ENCODE measurements around the gene MKNK2.

DNA sequence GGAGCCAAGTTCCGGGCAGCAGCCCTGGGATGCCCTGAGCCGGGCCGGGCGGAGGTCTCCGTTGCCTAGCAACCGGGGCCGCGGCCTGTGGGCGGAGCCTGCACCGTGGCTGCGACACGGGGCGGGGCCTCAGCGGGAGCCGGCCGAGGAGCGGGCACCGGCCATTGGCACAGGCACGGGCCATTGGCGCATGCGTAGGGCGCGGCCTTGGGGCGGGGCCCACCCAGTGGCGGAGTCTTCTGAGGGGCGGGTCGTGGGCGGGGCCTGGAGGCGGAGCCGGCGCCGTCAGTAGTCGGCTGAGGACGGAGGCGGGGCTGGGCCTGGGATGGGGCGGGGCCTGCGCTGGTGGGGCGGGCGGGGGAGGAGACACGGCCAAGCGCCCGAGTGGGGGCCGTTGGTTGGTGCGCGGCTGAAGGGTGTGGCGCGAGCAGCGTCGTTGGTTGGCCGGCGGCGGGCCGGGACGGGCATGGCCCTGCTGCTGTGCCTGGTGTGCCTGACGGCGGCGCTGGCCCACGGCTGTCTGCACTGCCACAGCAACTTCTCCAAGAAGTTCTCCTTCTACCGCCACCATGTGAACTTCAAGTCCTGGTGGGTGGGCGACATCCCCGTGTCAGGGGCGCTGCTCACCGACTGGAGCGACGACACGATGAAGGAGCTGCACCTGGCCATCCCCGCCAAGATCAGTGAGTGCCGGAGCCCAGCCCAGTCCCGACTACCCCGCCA, 45.6 kb upstream of the MKNK2 start, which contains the start of gene IZUMO4:
- TF ChIP-seq CTCF (conservative IDR thresholded peaks at IDR 0.05) (no peak), ZFX (IDR thresholded peaks at IDR 0.05) (no peak)
